GM19397 (cell line): Measurements from ENCODE around the gene IST1.
A peak's percentile ranks its signal among the peaks of the same experiment; 100 is the strongest.

Experiments
- ATAC-seq: cut with Tn5 transposase; IDR thresholded peaks from one replicate; pipeline ENCODE4 v1.9.1; 2021; ENCODE audit warnings: mild to moderate bottlenecking, moderate library complexity; ENCODE audit not compliant: unreplicated experiment

IST1 gene

GRCh38 chr16:71916397-71916920 lies 21.1 kb downstream of the IST1 start:
- no peak for ATAC-seq

GRCh38 chr16:71917900-71918299 lies 22.6 kb downstream of the IST1 start:
- no peak for ATAC-seq

- ATAC-seq = peak; percentile 64
Measured at GRCh38 chr16:71919035-71919434, 23.7 kb downstream of the IST1 start.

GRCh38 chr16:71920658-71921057 lies 25.3 kb downstream of the IST1 start:
- no peak for ATAC-seq

- ATAC-seq = no peak
Measured at GRCh38 chr16:71923941-71924690, 28.8 kb downstream of the IST1 start.

- no peak for ATAC-seq
Measured at GRCh38 chr16:71924710-71925109, 29.4 kb downstream of the IST1 start.

- ATAC-seq = no peak
Measured at GRCh38 chr16:71927383-71927782, 32.1 kb downstream of the IST1 start.

GRCh38 chr16:71927787-71928186 lies 32.5 kb downstream of the IST1 start:
- ATAC-seq = no peak

GRCh38 chr16:71929048-71929447 lies 33.7 kb downstream of the IST1 start:
- ATAC-seq = no peak

- no peak for ATAC-seq
Measured at GRCh38 chr16:71930013-71930563, 34.8 kb downstream of the IST1 start.

- no peak for ATAC-seq
Measured at GRCh38 chr16:71931001-71931400, 35.7 kb downstream of the IST1 start.

GRCh38 chr16:71931599-71931998 lies 36.3 kb downstream of the IST1 start:
- ATAC-seq = no peak

- no peak for ATAC-seq
Measured at GRCh38 chr16:71933017-71933416, 37.7 kb downstream of the IST1 start.

GRCh38 chr16:71933913-71934695 lies 38.8 kb downstream of the IST1 start:
- ATAC-seq = no peak

- no peak for ATAC-seq
Measured at GRCh38 chr16:71937868-71938510, 42.7 kb downstream of the IST1 start.

- ATAC-seq = no peak
Measured at GRCh38 chr16:71943887-71944286, 48.6 kb downstream of the IST1 start.

GRCh38 chr16:71945616-71946015 lies 50.3 kb downstream of the IST1 start:
- no peak for ATAC-seq

- no peak for ATAC-seq
Measured at GRCh38 chr16:71952825-71953224, 57.5 kb downstream of the IST1 start.

- no peak for ATAC-seq
Measured at GRCh38 chr16:71954180-71954579, 58.8 kb downstream of the IST1 start.

GRCh38 chr16:71954699-71955195 lies 59.4 kb downstream of the IST1 start:
- ATAC-seq = no peak

GRCh38 chr16:71956486-71956885 lies 61.2 kb downstream of the IST1 start:
- no peak for ATAC-seq
